Measurements from ENCODE around the gene NEDD8.

- TF ChIP-seq CTCF (conservative IDR thresholded peaks at IDR 0.05; ENCODE audit: low read depth, low read length) (no peak), EZH2phosphoT487 (IDR thresholded peaks at IDR 0.05; ENCODE audit: borderline replicate concordance, low read length) (no peak)
These were observed 8.1 kb upstream of the NEDD8 start for GRCh38 chr14:24240110-24240918.
